Nephron progenitor cell (in vitro differentiated cells): ENCODE results near the gene FIG4.

Experiments used
- DNase-seq: peaks from one replicate; pipeline ENCODE4 v3.0.0; 2021
- H3K27ac Mint-ChIP-seq: 2 replicates; pipeline ENCODE4 v1.8.0; 2021; ENCODE audit warnings: mild to moderate bottlenecking, moderate library complexity, mixed read lengths
- H3K27me3 Mint-ChIP-seq: 2 replicates; pipeline ENCODE4 v1.8.0; 2021; ENCODE audit warnings: mild to moderate bottlenecking, low read depth, mixed read lengths; ENCODE audit not compliant: poor library complexity
- H3K36me3 Mint-ChIP-seq: 2 replicates; pipeline ENCODE4 v1.8.0; 2021; ENCODE audit warnings: low read depth, mixed read lengths
- H3K4me1 Mint-ChIP-seq: 2 replicates; pipeline ENCODE4 v1.8.0; 2021; ENCODE audit warnings: mixed read lengths
- H3K4me3 Mint-ChIP-seq: 2 replicates; pipeline ENCODE4 v1.8.0; 2021; ENCODE audit warnings: mild to moderate bottlenecking, moderate library complexity, mixed read lengths
- H3K9me3 Mint-ChIP-seq: 2 replicates; pipeline ENCODE4 v1.8.0; 2021; ENCODE audit warnings: mild to moderate bottlenecking, moderate library complexity, mixed read lengths
- CTCF ChIP-seq: fragments of 200-600 bp; sonication (generic); IDR thresholded peaks from 2 replicates; pipeline ENCODE4 v1.5.0; 2021; ENCODE audit warnings: antibody characterized with exemption

Gene FIG4

GRCh38 chr6:109874621-109875020 is 183.5 kb downstream of the FIG4 start:
- no peak overlapping the region for H3K4me3 Mint-ChIP-seq
- H3K9me3 Mint-ChIP-seq = peaks cover 21% of the 10 kb centered on the region
- no peak for DNase-seq
- no peaks in the 10 kb centered on the region for H3K36me3 Mint-ChIP-seq
- H3K4me1 Mint-ChIP-seq = peaks cover 61% of the 10 kb centered on the region
- H3K27me3 Mint-ChIP-seq = no peaks in the 10 kb centered on the region
- TF ChIP-seq CTCF = no peak
- H3K27ac Mint-ChIP-seq = no peak overlapping the region
